Measurements from ENCODE around the gene NAALAD2. TPM values are rescaled to one million over a fixed set of nuclear protein-coding genes. Genes with fewer than 3 reads are reported as not detected.

NAALAD2 gene
- polyA plus RNA-seq, 2 of the 4 experiments (the other 2 are of a cell fraction) = not detected

DNA sequence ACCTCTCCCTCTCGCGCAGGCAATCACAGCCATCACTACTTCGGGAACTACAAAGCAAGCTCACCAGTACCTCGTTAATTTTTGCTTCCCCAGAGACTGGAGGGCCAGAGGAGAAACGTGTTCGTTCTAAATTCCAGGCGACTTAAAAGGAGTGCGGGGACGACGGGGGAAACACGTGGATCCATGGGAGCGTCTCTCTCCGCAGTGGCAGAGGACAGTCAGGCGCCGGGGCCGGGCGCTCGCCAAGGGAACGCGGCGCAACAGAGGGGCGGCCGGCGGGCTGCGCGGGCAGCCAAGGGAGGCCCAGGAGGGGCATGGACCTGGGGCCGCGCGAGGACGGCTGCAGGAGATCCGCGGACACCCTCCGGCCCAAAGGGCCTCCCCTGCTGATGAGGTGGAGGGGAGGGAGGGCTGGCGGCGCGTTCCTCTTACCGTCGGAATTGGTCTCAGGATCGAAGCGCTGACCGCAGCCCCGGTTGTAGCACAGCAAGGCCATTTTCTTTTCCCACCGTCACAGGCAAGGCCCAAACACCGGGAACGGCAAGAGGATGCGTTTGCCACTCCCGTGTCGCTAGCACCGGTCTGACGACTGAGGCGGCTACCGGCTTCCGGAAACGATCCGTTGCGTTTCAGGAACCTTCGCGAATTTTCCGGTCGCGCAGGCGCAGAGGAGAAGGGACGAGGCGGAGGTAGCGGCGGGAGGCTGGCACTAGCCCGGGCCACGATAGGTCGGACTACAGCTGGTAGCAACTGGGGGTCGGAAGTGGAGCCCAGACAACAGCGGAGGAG, 88.2 kb downstream of the NAALAD2 start, which contains the start of gene CHORDC1 (continued):
- TF ChIP-seq, protein P1, sequence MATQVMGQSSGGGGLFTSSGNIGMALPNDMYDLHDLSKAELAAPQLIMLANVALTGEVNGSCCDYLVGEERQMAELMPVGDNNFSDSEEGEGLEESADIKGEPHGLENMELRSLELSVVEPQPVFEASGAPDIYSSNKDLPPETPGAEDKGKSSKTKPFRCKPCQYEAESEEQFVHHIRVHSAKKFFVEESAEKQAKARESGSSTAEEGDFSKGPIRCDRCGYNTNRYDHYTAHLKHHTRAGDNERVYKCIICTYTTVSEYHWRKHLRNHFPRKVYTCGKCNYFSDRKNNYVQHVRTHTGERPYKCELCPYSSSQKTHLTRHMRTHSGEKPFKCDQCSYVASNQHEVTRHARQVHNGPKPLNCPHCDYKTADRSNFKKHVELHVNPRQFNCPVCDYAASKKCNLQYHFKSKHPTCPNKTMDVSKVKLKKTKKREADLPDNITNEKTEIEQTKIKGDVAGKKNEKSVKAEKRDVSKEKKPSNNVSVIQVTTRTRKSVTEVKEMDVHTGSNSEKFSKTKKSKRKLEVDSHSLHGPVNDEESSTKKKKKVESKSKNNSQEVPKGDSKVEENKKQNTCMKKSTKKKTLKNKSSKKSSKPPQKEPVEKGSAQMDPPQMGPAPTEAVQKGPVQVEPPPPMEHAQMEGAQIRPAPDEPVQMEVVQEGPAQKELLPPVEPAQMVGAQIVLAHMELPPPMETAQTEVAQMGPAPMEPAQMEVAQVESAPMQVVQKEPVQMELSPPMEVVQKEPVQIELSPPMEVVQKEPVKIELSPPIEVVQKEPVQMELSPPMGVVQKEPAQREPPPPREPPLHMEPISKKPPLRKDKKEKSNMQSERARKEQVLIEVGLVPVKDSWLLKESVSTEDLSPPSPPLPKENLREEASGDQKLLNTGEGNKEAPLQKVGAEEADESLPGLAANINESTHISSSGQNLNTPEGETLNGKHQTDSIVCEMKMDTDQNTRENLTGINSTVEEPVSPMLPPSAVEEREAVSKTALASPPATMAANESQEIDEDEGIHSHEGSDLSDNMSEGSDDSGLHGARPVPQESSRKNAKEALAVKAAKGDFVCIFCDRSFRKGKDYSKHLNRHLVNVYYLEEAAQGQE (IDR thresholded peaks at IDR 0.05) = no peak
- TF ChIP-seq CHD2 (IDR thresholded peaks at IDR 0.05; ENCODE audit: low read length, partially characterized antibody) = no peak
- no peak for TF ChIP-seq ZFP36 (IDR thresholded peaks at IDR 0.05; ENCODE audit: borderline replicate concordance, partially characterized antibody)
- no peak for TF ChIP-seq ZNF302 (CRISPR knock-in tag; IDR thresholded peaks at IDR 0.05)

DNA sequence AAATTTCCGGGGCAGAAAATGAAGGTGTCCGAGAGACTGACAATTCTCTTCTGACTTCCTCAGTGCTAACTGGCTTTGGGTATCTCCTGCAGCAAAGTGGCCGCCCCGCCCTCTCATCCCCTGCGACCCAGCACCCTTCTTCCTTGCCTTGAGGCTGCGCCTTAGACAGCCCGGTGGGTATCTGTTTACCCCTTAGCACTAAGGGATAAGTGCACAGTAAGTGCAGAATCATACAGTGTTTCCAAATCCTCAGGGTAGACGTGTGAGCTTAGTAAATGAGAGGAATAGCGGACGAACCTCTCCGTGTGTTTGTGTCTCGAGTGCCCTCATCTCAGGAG, 88.8 kb downstream of the NAALAD2 start:
- ChIA-PET POLR2A (interaction anchor here (0.6 kb wide), 1 partner anchor 19 kb away, joined by 3 read pairs; no protein-coding TSS in a partner anchor), CTCF (interaction anchor here (1.1 kb wide), 1 partner anchor 14 kb away, joined by 3 read pairs; no protein-coding TSS in a partner anchor)
- H3K9me3 ChIP-seq = no peaks in the 10 kb centered on the region
- peak overlapping the region; percentile 94 for H3K4me3 ChIP-seq
- TF ChIP-seq KDM5A (IDR thresholded peaks at IDR 0.05) (no peak), CHD4 (IDR thresholded peaks at IDR 0.05; ENCODE audit: borderline replicate concordance) (no peak), GATA3 (IDR thresholded peaks at IDR 0.05; ENCODE audit: borderline replicate concordance) (no peak), JUN (IDR thresholded peaks at IDR 0.05) (no peak), HEYL (CRISPR knock-in tag; IDR thresholded peaks at IDR 0.05) (no peak), EHF (CRISPR knock-in tag; IDR thresholded peaks at IDR 0.05) (no peak), KDM1A (IDR thresholded peaks at IDR 0.05; ENCODE audit: low read depth) (no peak), TFCP2L1 (CRISPR knock-in tag; IDR thresholded peaks at IDR 0.05) (no peak), ZNF302 (CRISPR knock-in tag; IDR thresholded peaks at IDR 0.05) (no peak), RCOR1 (IDR thresholded peaks at IDR 0.05; ENCODE audit: low read depth, low read length) (no peak), JUNB (IDR thresholded peaks at IDR 0.05) (no peak), NFE2L2 (conservative IDR thresholded peaks at IDR 0.05; ENCODE audit: low read length) (no peak), ZC3H11A (IDR thresholded peaks at IDR 0.05) (no peak), ESRRA (IDR thresholded peaks at IDR 0.05; ENCODE audit: borderline replicate concordance, low read length) (no peak), MAZ (IDR thresholded peaks at IDR 0.05; ENCODE audit: borderline replicate concordance, low read depth, low read length) (no peak)
- TF ChIP-seq, protein P2, sequence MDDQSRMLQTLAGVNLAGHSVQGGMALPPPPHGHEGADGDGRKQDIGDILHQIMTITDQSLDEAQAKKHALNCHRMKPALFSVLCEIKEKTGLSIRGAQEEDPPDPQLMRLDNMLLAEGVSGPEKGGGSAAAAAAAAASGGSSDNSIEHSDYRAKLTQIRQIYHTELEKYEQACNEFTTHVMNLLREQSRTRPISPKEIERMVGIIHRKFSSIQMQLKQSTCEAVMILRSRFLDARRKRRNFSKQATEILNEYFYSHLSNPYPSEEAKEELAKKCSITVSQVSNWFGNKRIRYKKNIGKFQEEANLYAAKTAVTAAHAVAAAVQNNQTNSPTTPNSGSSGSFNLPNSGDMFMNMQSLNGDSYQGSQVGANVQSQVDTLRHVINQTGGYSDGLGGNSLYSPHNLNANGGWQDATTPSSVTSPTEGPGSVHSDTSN (IDR thresholded peaks at IDR 0.05) = no peak
- TF ChIP-seq, protein P3, sequence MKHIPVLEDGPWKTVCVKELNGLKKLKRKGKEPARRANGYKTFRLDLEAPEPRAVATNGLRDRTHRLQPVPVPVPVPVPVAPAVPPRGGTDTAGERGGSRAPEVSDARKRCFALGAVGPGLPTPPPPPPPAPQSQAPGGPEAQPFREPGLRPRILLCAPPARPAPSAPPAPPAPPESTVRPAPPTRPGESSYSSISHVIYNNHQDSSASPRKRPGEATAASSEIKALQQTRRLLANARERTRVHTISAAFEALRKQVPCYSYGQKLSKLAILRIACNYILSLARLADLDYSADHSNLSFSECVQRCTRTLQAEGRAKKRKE (CRISPR knock-in tag; IDR thresholded peaks at IDR 0.05; ENCODE audit: low read depth) = no peak
- TF ChIP-seq, protein P4, sequence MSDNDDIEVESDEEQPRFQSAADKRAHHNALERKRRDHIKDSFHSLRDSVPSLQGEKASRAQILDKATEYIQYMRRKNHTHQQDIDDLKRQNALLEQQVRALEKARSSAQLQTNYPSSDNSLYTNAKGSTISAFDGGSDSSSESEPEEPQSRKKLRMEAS (IDR thresholded peaks at IDR 0.05) = no peak
- TF ChIP-seq, protein P5, sequence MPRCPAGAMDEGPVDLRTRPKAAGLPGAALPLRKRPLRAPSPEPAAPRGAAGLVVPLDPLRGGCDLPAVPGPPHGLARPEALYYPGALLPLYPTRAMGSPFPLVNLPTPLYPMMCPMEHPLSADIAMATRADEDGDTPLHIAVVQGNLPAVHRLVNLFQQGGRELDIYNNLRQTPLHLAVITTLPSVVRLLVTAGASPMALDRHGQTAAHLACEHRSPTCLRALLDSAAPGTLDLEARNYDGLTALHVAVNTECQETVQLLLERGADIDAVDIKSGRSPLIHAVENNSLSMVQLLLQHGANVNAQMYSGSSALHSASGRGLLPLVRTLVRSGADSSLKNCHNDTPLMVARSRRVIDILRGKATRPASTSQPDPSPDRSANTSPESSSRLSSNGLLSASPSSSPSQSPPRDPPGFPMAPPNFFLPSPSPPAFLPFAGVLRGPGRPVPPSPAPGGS (IDR thresholded peaks at IDR 0.05) = no peak
- FAIRE-seq = no peak
- ATAC-seq = peak; percentile 75 to 82
- WGBS (ENCODE audit: missing lambda C conversion rate) = 0% methylated on average over 12 of the region's 12 CpGs
- peaks cover 39% of the 10 kb centered on the region for H3K4me1 ChIP-seq
- H3K27ac ChIP-seq = peak overlapping the region; percentile 90 to 93
- H3K4me2 ChIP-seq = peak overlapping the region; percentile 82
- no peak for DNase-seq (ENCODE audit: low read depth in 1 of 2, low spot score in 1 of 2)

Data from A549 (cell line).